WTC11 (cell line): ENCODE data around the gene CCDC92.

ENCODE experiments used
- ARID4B ChIP-seq: sonication (generic); formaldehyde crosslinking; IDR thresholded peaks from 2 replicates; pipeline ENCODE4 v1.8.0; 2023; ENCODE audit warnings: missing genetic modification reagents, mild to moderate bottlenecking, borderline replicate concordance
- ATF6 ChIP-seq: sonication (generic); formaldehyde crosslinking; IDR thresholded peaks from 2 replicates; pipeline ENCODE4 v1.8.1; 2023; ENCODE audit warnings: mild to moderate bottlenecking, missing genetic modification reagents
- CTCF ChIP-seq: fragments of 200-600 bp; IDR thresholded peaks from 2 replicates; pipeline ENCODE4 v1.8.0; 2022; ENCODE audit warnings: antibody characterized with exemption
- E2F5 ChIP-seq: sonication (generic); formaldehyde crosslinking; IDR thresholded peaks from 2 replicates; pipeline ENCODE4 v1.8.1; 2022; ENCODE audit warnings: mild to moderate bottlenecking, moderate library complexity, missing genetic modification reagents
- ETV6 ChIP-seq: sonication (generic); formaldehyde crosslinking; IDR thresholded peaks from 2 replicates; pipeline ENCODE4 v1.8.1; 2022; ENCODE audit warnings: mild to moderate bottlenecking, missing genetic modification reagents
- FOXK1 ChIP-seq: sonication (generic); formaldehyde crosslinking; IDR thresholded peaks from 2 replicates; pipeline ENCODE4 v1.8.0; 2022; ENCODE audit warnings: mild to moderate bottlenecking, moderate library complexity, missing genetic modification reagents
- IRF1 ChIP-seq: sonication (generic); formaldehyde crosslinking; IDR thresholded peaks from 2 replicates; pipeline ENCODE4 v1.8.0; 2023; ENCODE audit warnings: missing genetic modification reagents
- NR1H2 ChIP-seq: sonication (generic); formaldehyde crosslinking; IDR thresholded peaks from 2 replicates; pipeline ENCODE4 v1.9.0; 2021; ENCODE audit warnings: mild to moderate bottlenecking, moderate library complexity, missing genetic modification reagents
- ZNF121 ChIP-seq: sonication (generic); formaldehyde crosslinking; IDR thresholded peaks from 2 replicates; pipeline ENCODE4 v1.8.0; 2023; ENCODE audit warnings: missing genetic modification reagents
- ZNF219 ChIP-seq: sonication (generic); formaldehyde crosslinking; IDR thresholded peaks from 2 replicates; pipeline ENCODE4 v1.8.0; 2023; ENCODE audit warnings: missing genetic modification reagents, mild to moderate bottlenecking, borderline replicate concordance
- ZNF416 ChIP-seq: fragments of 250-450 bp; sonication (Bioruptor Pico); IDR thresholded peaks from 2 replicates; pipeline ENCODE4 v1.9.0; 2021; ENCODE audit warnings: mild to moderate bottlenecking, inconsistent platforms
- TF ChIP-seq, protein P1 (sequence below): sonication (generic); formaldehyde crosslinking; conservative IDR thresholded peaks from 2 replicates; pipeline ENCODE4 v1.8.1; 2022; ENCODE audit warnings: mild to moderate bottlenecking, missing genetic modification reagents
- TF ChIP-seq, protein P2 (sequence below): sonication (generic); formaldehyde crosslinking; IDR thresholded peaks from 2 replicates; pipeline ENCODE4 v1.8.1; 2023; ENCODE audit warnings: mild to moderate bottlenecking, missing genetic modification reagents, moderate library complexity
- TF ChIP-seq, protein P3 (sequence below): fragments of 250-450 bp; sonication (Bioruptor Pico); IDR thresholded peaks from 2 replicates; pipeline ENCODE4 v1.9.0; 2021; ENCODE audit warnings: mild to moderate bottlenecking, borderline replicate concordance

- TF ChIP-seq FOXK1 (CRISPR knock-in tag) (no peak), IRF1 (no peak), NR1H2 (CRISPR knock-in tag) (no peak), CTCF (no peak), ZNF416 (CRISPR knock-in tag) (no peak), ETV6 (CRISPR knock-in tag) (no peak), ATF6 (CRISPR knock-in tag) (no peak), ARID4B (no peak), ZNF121 (CRISPR knock-in tag) (no peak), ZNF219 (CRISPR knock-in tag) (no peak), E2F5 (CRISPR knock-in tag) (no peak)
- TF ChIP-seq, protein P1, sequence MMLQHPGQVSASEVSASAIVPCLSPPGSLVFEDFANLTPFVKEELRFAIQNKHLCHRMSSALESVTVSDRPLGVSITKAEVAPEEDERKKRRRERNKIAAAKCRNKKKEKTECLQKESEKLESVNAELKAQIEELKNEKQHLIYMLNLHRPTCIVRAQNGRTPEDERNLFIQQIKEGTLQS (CRISPR knock-in tag): no peak
- TF ChIP-seq, protein P2, sequence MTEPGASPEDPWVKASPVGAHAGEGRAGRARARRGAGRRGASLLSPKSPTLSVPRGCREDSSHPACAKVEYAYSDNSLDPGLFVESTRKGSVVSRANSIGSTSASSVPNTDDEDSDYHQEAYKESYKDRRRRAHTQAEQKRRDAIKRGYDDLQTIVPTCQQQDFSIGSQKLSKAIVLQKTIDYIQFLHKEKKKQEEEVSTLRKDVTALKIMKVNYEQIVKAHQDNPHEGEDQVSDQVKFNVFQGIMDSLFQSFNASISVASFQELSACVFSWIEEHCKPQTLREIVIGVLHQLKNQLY (CRISPR knock-in tag): no peak
- TF ChIP-seq, protein P3, sequence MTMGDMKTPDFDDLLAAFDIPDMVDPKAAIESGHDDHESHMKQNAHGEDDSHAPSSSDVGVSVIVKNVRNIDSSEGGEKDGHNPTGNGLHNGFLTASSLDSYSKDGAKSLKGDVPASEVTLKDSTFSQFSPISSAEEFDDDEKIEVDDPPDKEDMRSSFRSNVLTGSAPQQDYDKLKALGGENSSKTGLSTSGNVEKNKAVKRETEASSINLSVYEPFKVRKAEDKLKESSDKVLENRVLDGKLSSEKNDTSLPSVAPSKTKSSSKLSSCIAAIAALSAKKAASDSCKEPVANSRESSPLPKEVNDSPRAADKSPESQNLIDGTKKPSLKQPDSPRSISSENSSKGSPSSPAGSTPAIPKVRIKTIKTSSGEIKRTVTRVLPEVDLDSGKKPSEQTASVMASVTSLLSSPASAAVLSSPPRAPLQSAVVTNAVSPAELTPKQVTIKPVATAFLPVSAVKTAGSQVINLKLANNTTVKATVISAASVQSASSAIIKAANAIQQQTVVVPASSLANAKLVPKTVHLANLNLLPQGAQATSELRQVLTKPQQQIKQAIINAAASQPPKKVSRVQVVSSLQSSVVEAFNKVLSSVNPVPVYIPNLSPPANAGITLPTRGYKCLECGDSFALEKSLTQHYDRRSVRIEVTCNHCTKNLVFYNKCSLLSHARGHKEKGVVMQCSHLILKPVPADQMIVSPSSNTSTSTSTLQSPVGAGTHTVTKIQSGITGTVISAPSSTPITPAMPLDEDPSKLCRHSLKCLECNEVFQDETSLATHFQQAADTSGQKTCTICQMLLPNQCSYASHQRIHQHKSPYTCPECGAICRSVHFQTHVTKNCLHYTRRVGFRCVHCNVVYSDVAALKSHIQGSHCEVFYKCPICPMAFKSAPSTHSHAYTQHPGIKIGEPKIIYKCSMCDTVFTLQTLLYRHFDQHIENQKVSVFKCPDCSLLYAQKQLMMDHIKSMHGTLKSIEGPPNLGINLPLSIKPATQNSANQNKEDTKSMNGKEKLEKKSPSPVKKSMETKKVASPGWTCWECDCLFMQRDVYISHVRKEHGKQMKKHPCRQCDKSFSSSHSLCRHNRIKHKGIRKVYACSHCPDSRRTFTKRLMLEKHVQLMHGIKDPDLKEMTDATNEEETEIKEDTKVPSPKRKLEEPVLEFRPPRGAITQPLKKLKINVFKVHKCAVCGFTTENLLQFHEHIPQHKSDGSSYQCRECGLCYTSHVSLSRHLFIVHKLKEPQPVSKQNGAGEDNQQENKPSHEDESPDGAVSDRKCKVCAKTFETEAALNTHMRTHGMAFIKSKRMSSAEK (CRISPR knock-in tag): no peak
These were observed 38.5 kb downstream of the CCDC92 start for GRCh38 chr12:123934016-123934620.
